GM12892 (cell line): ENCODE results near the gene PNMA8C.
"Not testable (repeated sequence)": the region's sequence is repeated elsewhere in the genome, so short reads cannot be mapped to it uniquely, and the experiment has no call there.

Source experiments
- DNase-seq: peaks from one replicate; pipeline ENCODE4 v3.0.0; 2011; ENCODE audit not compliant: insufficient read length
- FAIRE-seq: peaks from 2 replicates; lab custom pipeline; 2011; peaks lifted over from hg19 to GRCh38; lab: Jason Lieb, UNC
- POLR2A ChIP-seq: IDR thresholded peaks from 2 replicates; pipeline ENCODE4 v1.6.1; 2011; ENCODE audit warnings: low read depth, low read length, control low read depth
- POLR2AphosphoS5 ChIP-seq: IDR thresholded peaks from 2 replicates; pipeline ENCODE4 v1.6.1; 2011; ENCODE audit warnings: low read depth, low read length, control low read depth
- TAF1 ChIP-seq: IDR thresholded peaks from 2 replicates; pipeline ENCODE4 v1.6.1; 2011; ENCODE audit warnings: low read depth, mild to moderate bottlenecking, control low read depth, low read length, borderline replicate concordance

PNMA8C gene

GRCh38 chr19:46407856-46408663 lies 20.7 kb downstream of the PNMA8C start:
- FAIRE-seq (no peak), DNase-seq (no peak)
- TF ChIP-seq TAF1 (no peak), POLR2A (no peak), POLR2AphosphoS5 (no peak)

GRCh38 chr19:46406976-46407375 lies 21.8 kb downstream of the PNMA8C start:
- TF ChIP-seq TAF1: no peak
- TF ChIP-seq POLR2A: no peak
- FAIRE-seq (no peak), DNase-seq (no peak)

- FAIRE-seq (no peak), DNase-seq (no peak)
- TF ChIP-seq POLR2AphosphoS5: no peak
- no peak for TF ChIP-seq POLR2A
- TF ChIP-seq TAF1: no peak
Observed at GRCh38 chr19:46404753-46405468, 23.8 kb downstream of the PNMA8C start.

GRCh38 chr19:46404055-46404752 lies 24.5 kb downstream of the PNMA8C start:
- FAIRE-seq: no peak
- DNase-seq: no peak

GRCh38 chr19:46402725-46403124 lies 26.0 kb downstream of the PNMA8C start:
- no peak for FAIRE-seq
- no peak for TF ChIP-seq TAF1
- no peak for TF ChIP-seq POLR2AphosphoS5
- no peak for TF ChIP-seq POLR2A

More at GRCh38 chr19:46404055-46404752, 24.5 kb downstream of the PNMA8C start:
- TF ChIP-seq POLR2A (no peak), POLR2AphosphoS5 (no peak), TAF1 (no peak)

GRCh38 chr19:46397801-46398479 lies 30.8 kb downstream of the PNMA8C start:
- not testable (repeated sequence) for DNase-seq, FAIRE-seq

More at GRCh38 chr19:46402725-46403124, 26.0 kb downstream of the PNMA8C start:
- no peak for DNase-seq

GRCh38 chr19:46394402-46394797 lies 34.3 kb downstream of the PNMA8C start:
- FAIRE-seq (no peak), DNase-seq (no peak)
- no peak for TF ChIP-seq POLR2AphosphoS5
- TF ChIP-seq POLR2A: no peak
- no peak for TF ChIP-seq TAF1

- no peak for FAIRE-seq
- TF ChIP-seq TAF1 (no peak), POLR2A (no peak), POLR2AphosphoS5 (no peak)
- DNase-seq: no peak
Observed at GRCh38 chr19:46393456-46394401, 35.0 kb downstream of the PNMA8C start.

GRCh38 chr19:46392837-46393236 lies 35.9 kb downstream of the PNMA8C start:
- TF ChIP-seq TAF1: no peak
- no peak for FAIRE-seq
- DNase-seq: no peak

GRCh38 chr19:46392252-46392801 lies 36.4 kb downstream of the PNMA8C start:
- DNase-seq (no peak), FAIRE-seq (no peak)
- TF ChIP-seq TAF1 (no peak), POLR2A (no peak), POLR2AphosphoS5 (no peak)
